ENCODE measurements around the gene JCAD.
"Not testable (repeated sequence)": the region's sequence is repeated elsewhere in the genome, so short reads cannot be mapped to it uniquely, and the experiment has no call there.

JCAD gene

DNA sequence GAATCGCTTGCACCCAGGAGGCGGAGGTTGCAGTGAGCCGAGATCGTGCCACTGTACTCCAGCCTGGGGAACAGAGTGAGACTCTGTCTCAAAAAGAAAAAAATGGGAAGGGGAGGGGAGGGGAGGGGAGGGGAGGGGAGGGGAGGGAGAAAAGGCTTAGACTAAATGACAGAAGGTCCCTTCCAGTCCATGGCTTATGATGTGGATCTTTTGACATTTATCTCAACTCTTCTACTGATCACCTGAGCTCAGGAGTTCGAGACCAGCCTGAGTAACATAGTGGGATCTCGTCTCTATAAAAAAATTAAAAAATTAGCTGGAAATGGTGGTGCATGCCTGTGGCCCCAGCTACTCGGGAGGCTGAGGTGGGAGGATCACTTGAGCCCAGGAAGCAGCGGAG is 34.0 kb downstream of the JCAD start:
- H4K12ac ChIP-seq (ENCODE audit: low read depth, low read length); H3K4me3 ChIP-seq (ENCODE audit: low read depth, low read length); H3K18ac ChIP-seq (ENCODE audit: low read length); H3K79me2 ChIP-seq (ENCODE audit: control insufficient read depth, insufficient read depth, low read length, poor library complexity); H3K4ac ChIP-seq (ENCODE audit: low read depth, low read length); DNase-seq; H4K91ac ChIP-seq (ENCODE audit: low read depth, low read length); H4K8ac ChIP-seq (ENCODE audit: low read depth, low read length); H3K79me1 ChIP-seq (ENCODE audit: low read length); H2BK120ac ChIP-seq (ENCODE audit: insufficient read depth, low read length, poor library complexity); H3K14ac ChIP-seq (ENCODE audit: low read length); H2BK12ac ChIP-seq (ENCODE audit: low read length); H3K9me3 ChIP-seq (ENCODE audit: insufficient read depth, low read depth, low read length); H3K9ac ChIP-seq (ENCODE audit: low read length); H2AK5ac ChIP-seq (ENCODE audit: low read length); H3K27me3 ChIP-seq (ENCODE audit: insufficient read depth, low read length); H3K4me1 ChIP-seq (ENCODE audit: control insufficient read depth in 1 of 2, insufficient read depth in 2 of 2, low read length in 2 of 2); H3K23ac ChIP-seq (ENCODE audit: low read length); H3K4me2 ChIP-seq (ENCODE audit: low read length); H2AFZ ChIP-seq (ENCODE audit: insufficient read depth, low read length, poor library complexity); H3K27ac ChIP-seq (ENCODE audit: low read depth, low read length); H2BK5ac ChIP-seq (ENCODE audit: low read depth, low read length, poor library complexity): not testable (repeated sequence)
- peaks cover 21 to 22% of the 10 kb centered on the region in 2 experiments for H3K36me3 ChIP-seq (ENCODE audit: control insufficient read depth in 1 of 2, insufficient read depth in 2 of 2, low read length in 2 of 2)
- no CpG with 5 or more reads among the region's 8 CpGs for WGBS (ENCODE audit: extremely low coverage, insufficient coverage, insufficient read length)

DNA sequence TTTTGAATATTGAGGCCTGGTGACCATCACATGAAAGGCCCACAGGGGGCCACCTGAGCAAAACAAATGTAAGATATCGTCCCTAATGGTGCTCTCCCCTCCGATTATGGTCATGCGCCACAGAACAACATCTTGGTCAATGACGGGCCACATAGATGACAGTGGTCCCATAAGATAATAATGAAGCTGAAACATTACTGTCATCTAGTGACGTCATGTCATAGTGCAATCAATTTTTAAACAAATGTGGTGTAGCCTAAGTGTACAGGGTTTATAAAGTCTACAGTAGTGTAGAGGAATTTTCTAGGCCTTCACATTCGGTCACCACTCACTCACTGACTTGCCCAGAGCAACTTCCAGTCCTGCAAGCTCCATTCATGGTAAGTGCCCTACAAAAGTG is 36.8 kb downstream of the JCAD start:
- Histone ChIP-seq H3K36me3 (ENCODE audit: control insufficient read depth in 1 of 2, insufficient read depth in 2 of 2, low read length in 2 of 2) (peaks cover 2 to 5% of the 10 kb centered on the region in 2 experiments), H2AFZ (ENCODE audit: insufficient read depth, low read length, poor library complexity) (no peak overlapping the region), H3K4me3 (ENCODE audit: low read depth, low read length) (no peak overlapping the region), H2BK5ac (ENCODE audit: low read depth, low read length, poor library complexity) (no peak overlapping the region), H2BK120ac (ENCODE audit: insufficient read depth, low read length, poor library complexity) (no peak overlapping the region), H3K27ac (ENCODE audit: low read depth, low read length) (no peak overlapping the region), H3K27me3 (ENCODE audit: insufficient read depth, low read length) (no peaks in the 10 kb centered on the region), H3K79me1 (ENCODE audit: low read length) (no peaks in the 10 kb centered on the region), H3K9ac (ENCODE audit: low read length) (no peak overlapping the region), H3K18ac (ENCODE audit: low read length) (no peak overlapping the region), H4K12ac (ENCODE audit: low read depth, low read length) (no peak overlapping the region), H3K4me2 (ENCODE audit: low read length) (no peak overlapping the region), H3K4me1 (ENCODE audit: control insufficient read depth in 1 of 2, insufficient read depth in 2 of 2, low read length in 2 of 2) (no peaks in the 10 kb centered on the region), H3K14ac (ENCODE audit: low read length) (no peak overlapping the region), H2BK12ac (ENCODE audit: low read length) (no peak overlapping the region), H4K91ac (ENCODE audit: low read depth, low read length) (no peak overlapping the region), H2AK5ac (ENCODE audit: low read length) (no peak overlapping the region), H3K9me3 (ENCODE audit: insufficient read depth, low read depth, low read length) (no peaks in the 10 kb centered on the region), H3K79me2 (ENCODE audit: control insufficient read depth, insufficient read depth, low read length, poor library complexity) (no peaks in the 10 kb centered on the region), H3K4ac (ENCODE audit: low read depth, low read length) (no peak overlapping the region), H4K8ac (ENCODE audit: low read depth, low read length) (no peak overlapping the region), H3K23ac (ENCODE audit: low read length) (no peak overlapping the region)
- no CpG with 5 or more reads among the region's 6 CpGs for WGBS (ENCODE audit: extremely low coverage, insufficient coverage, insufficient read length)
- no peak for DNase-seq

DNA sequence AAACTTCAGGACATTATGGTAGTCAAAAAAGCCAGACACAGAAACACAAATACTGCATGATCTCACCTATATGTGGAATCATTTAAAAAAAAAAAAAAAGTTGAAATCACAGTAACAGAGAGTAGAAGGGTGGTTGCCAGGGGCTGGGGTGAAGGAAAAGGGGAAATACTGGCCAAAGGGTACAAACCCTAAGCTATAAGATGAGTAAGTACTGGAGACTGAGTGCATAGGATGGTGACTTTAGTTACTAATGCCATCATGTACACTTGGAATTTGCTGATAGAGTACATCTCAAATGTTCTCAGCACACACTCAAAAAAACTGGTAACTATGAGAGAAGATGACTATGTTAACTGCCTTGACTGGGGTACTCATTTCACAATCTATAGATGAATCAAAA is 39.9 kb downstream of the JCAD start:
- Histone ChIP-seq H2AK5ac (ENCODE audit: low read length) (no peak overlapping the region), H3K9me3 (ENCODE audit: insufficient read depth, low read depth, low read length) (no peaks in the 10 kb centered on the region), H2AFZ (ENCODE audit: insufficient read depth, low read length, poor library complexity) (no peak overlapping the region), H3K14ac (ENCODE audit: low read length) (no peak overlapping the region), H3K9ac (ENCODE audit: low read length) (no peak overlapping the region), H4K8ac (ENCODE audit: low read depth, low read length) (no peak overlapping the region), H2BK5ac (ENCODE audit: low read depth, low read length, poor library complexity) (no peak overlapping the region), H3K4me1 (ENCODE audit: control insufficient read depth in 1 of 2, insufficient read depth in 2 of 2, low read length in 2 of 2) (no peaks in the 10 kb centered on the region), H3K27me3 (ENCODE audit: insufficient read depth, low read length) (no peaks in the 10 kb centered on the region), H4K12ac (ENCODE audit: low read depth, low read length) (no peak overlapping the region), H4K91ac (ENCODE audit: low read depth, low read length) (no peak overlapping the region), H3K4me2 (ENCODE audit: low read length) (no peak overlapping the region), H3K36me3 (ENCODE audit: control insufficient read depth in 1 of 2, insufficient read depth in 2 of 2, low read length in 2 of 2) (peaks cover 2% of the 10 kb centered on the region in 2 experiments), H3K79me2 (ENCODE audit: control insufficient read depth, insufficient read depth, low read length, poor library complexity) (no peaks in the 10 kb centered on the region), H3K79me1 (ENCODE audit: low read length) (no peaks in the 10 kb centered on the region), H3K27ac (ENCODE audit: low read depth, low read length) (no peak overlapping the region), H2BK12ac (ENCODE audit: low read length) (no peak overlapping the region), H3K4ac (ENCODE audit: low read depth, low read length) (no peak overlapping the region), H3K18ac (ENCODE audit: low read length) (no peak overlapping the region), H2BK120ac (ENCODE audit: insufficient read depth, low read length, poor library complexity) (no peak overlapping the region), H3K4me3 (ENCODE audit: low read depth, low read length) (no peak overlapping the region), H3K23ac (ENCODE audit: low read length) (no peak overlapping the region)
- DNase-seq, result no peak

DNA sequence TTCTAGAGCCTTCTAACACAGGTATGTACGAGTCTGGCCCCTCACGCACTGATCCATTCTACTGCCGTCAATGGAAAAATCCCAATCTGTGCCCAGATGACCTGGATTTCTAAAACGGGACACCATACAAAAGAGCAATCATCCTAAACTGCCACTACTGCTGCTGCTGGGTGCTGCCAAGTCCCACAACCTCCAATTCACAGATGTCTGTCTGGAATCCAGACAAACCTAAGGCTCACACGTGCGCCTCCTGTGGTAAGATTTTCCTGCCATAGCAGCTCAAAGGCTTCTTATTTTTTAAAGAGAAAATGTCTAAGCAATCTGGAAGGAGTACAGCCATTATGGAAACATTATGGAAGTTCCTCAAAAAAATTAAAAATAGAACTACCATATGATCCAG is 40.9 kb downstream of the JCAD start:
- Histone ChIP-seq H3K4ac (ENCODE audit: low read depth, low read length) (no peak overlapping the region), H3K27ac (ENCODE audit: low read depth, low read length) (no peak overlapping the region), H2BK12ac (ENCODE audit: low read length) (no peak overlapping the region), H3K23ac (ENCODE audit: low read length) (no peak overlapping the region), H2BK120ac (ENCODE audit: insufficient read depth, low read length, poor library complexity) (no peak overlapping the region), H3K27me3 (ENCODE audit: insufficient read depth, low read length) (no peaks in the 10 kb centered on the region), H4K91ac (ENCODE audit: low read depth, low read length) (no peak overlapping the region), H4K12ac (ENCODE audit: low read depth, low read length) (no peak overlapping the region), H2AK5ac (ENCODE audit: low read length) (no peak overlapping the region), H3K79me1 (ENCODE audit: low read length) (no peaks in the 10 kb centered on the region), H4K8ac (ENCODE audit: low read depth, low read length) (no peak overlapping the region), H3K9me3 (ENCODE audit: insufficient read depth, low read depth, low read length) (no peaks in the 10 kb centered on the region), H3K4me1 (ENCODE audit: control insufficient read depth in 1 of 2, insufficient read depth in 2 of 2, low read length in 2 of 2) (no peaks in the 10 kb centered on the region), H3K79me2 (ENCODE audit: control insufficient read depth, insufficient read depth, low read length, poor library complexity) (no peaks in the 10 kb centered on the region), H3K9ac (ENCODE audit: low read length) (no peak overlapping the region), H3K4me3 (ENCODE audit: low read depth, low read length) (no peak overlapping the region), H2BK5ac (ENCODE audit: low read depth, low read length, poor library complexity) (no peak overlapping the region), H3K4me2 (ENCODE audit: low read length) (no peak overlapping the region), H3K18ac (ENCODE audit: low read length) (no peak overlapping the region), H2AFZ (ENCODE audit: insufficient read depth, low read length, poor library complexity) (no peak overlapping the region), H3K36me3 (ENCODE audit: control insufficient read depth in 1 of 2, insufficient read depth in 2 of 2, low read length in 2 of 2) (peaks cover 2% of the 10 kb centered on the region in 2 experiments), H3K14ac (ENCODE audit: low read length) (no peak overlapping the region)
- WGBS (ENCODE audit: extremely low coverage, insufficient coverage, insufficient read length), result no CpG with 5 or more reads among the region's 6 CpGs
- no peak for DNase-seq

Data from trophoblast cell (in vitro differentiated cells and primary cell).